Peyer's patch (tissue), 4 donors: ENCODE results near the gene DGKQ. TPM values are rescaled to one million over a fixed set of nuclear protein-coding genes. Genes with fewer than 3 reads are reported as not detected.

ENCODE experiments used
- DNase-seq, 3 donors: peaks; one replicate each; pipeline ENCODE4 v3.0.0-alpha.2; 2017 to 2019
- H3K27ac ChIP-seq, 4 donors: fragments of 200-600 bp; sonication (generic); one replicate each; pipeline ENCODE4 v1.5.1; 2016 to 2019
- H3K27me3 ChIP-seq, 2 donors: fragments of 200-600 bp; sonication (generic); one replicate each; pipeline ENCODE4 v1.5.1; 2019
- H3K36me3 ChIP-seq, 3 donors: fragments of 200-600 bp; sonication (generic); one replicate each; pipeline ENCODE4 v1.5.1; 2016 to 2019
- H3K4me1 ChIP-seq, 4 donors: fragments of 200-600 bp; sonication (generic); one replicate each; pipeline ENCODE4 v1.5.1; 2016 to 2019
- H3K4me3 ChIP-seq, 4 donors: fragments of 200-600 bp; sonication (generic); 1 replicate in 3 of 4; 2 replicates in 1 of 4; pipeline ENCODE4 v1.5.1; 2016 to 2019; ENCODE audit warnings: mild to moderate bottlenecking in 1 of 4
- H3K9me3 ChIP-seq, 4 donors: fragments of 200-600 bp; sonication (generic); one replicate each; pipeline ENCODE4 v1.5.1; 2016 to 2019; ENCODE audit warnings: mild to moderate bottlenecking in 1 of 4
- POLR2A ChIP-seq, 2 donors: fragments of 450-650 bp; IDR thresholded peaks; one replicate each; pipeline ENCODE4 v1.5.1; 2017; ENCODE audit warnings: antibody characterized with exemption in 2 of 2, mild to moderate bottlenecking in 2 of 2, moderate library complexity in 2 of 2
- total RNA-seq, 4 donors: library from RNA; depleted of rRNA; stranded (reverse); fragments of >200 nt; gene quantifications; one replicate each; pipeline ENCODE4 v1.1.0, GENCODE V29; 2016
- TF ChIP-seq, protein P1 (sequence below), 6 experiments: fragments of 450-650 bp in 4 of 6; fragments of 200-600 bp in 2 of 6; sonication (generic) in 1 of 6; IDR thresholded peaks; one replicate each; pipeline ENCODE4 v1.5.1; 2017 to 2019; ENCODE audit warnings: antibody characterized with exemption in 6 of 6, mild to moderate bottlenecking in 3 of 6, moderate library complexity in 1 of 6

DGKQ gene
- total RNA-seq, 4 donors from 2014 or later: 32.2 to 119 (median 101) TPM

DNA sequence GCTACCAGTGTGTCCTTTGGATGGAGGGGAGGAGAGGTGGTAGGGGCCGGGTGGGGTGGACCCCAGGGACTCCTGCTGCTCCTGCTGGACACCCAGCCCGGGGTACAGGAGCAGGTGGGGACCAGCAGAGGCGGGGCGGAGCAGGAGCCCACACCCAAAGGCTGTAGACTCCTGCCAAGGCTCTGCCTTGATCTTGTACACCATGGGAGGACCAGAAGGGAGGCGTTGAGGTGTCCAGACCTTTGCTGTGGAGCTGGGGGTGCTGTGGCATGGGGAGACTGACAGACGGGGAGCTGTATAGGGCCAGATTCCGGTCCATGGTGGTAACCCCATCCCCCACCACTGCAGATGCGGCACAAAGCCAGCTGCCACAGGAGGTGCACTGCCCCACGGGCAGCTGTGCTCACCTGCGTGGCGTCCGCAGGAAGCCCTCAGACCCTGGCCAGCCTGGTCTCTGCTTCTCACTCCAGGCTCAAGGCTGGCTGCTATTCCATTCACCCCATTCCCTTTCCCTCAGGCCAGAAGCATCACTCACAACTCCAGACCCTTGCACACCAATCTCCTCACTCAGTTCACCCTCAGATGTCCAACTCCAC is 24.8 kb upstream of the DGKQ start:
- H3K27ac ChIP-seq: no peak overlapping the region
- H3K27me3 ChIP-seq: peaks cover 0 to 50% of the 10 kb centered on the region in 2 donors
- no peaks in the 10 kb centered on the region for H3K36me3 ChIP-seq
- TF ChIP-seq, protein P1, sequence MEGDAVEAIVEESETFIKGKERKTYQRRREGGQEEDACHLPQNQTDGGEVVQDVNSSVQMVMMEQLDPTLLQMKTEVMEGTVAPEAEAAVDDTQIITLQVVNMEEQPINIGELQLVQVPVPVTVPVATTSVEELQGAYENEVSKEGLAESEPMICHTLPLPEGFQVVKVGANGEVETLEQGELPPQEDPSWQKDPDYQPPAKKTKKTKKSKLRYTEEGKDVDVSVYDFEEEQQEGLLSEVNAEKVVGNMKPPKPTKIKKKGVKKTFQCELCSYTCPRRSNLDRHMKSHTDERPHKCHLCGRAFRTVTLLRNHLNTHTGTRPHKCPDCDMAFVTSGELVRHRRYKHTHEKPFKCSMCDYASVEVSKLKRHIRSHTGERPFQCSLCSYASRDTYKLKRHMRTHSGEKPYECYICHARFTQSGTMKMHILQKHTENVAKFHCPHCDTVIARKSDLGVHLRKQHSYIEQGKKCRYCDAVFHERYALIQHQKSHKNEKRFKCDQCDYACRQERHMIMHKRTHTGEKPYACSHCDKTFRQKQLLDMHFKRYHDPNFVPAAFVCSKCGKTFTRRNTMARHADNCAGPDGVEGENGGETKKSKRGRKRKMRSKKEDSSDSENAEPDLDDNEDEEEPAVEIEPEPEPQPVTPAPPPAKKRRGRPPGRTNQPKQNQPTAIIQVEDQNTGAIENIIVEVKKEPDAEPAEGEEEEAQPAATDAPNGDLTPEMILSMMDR (IDR thresholded peaks at IDR 0.05): no peak
- TF ChIP-seq POLR2A (IDR thresholded peaks at IDR 0.05): no peak
- no peak overlapping the region for H3K4me3 ChIP-seq
- H3K9me3 ChIP-seq: no peaks in the 10 kb centered on the region
- H3K4me1 ChIP-seq: peaks cover 0 to 40% (median 15%) of the 10 kb centered on the region in 4 donors
- DNase-seq: no peak

DNA sequence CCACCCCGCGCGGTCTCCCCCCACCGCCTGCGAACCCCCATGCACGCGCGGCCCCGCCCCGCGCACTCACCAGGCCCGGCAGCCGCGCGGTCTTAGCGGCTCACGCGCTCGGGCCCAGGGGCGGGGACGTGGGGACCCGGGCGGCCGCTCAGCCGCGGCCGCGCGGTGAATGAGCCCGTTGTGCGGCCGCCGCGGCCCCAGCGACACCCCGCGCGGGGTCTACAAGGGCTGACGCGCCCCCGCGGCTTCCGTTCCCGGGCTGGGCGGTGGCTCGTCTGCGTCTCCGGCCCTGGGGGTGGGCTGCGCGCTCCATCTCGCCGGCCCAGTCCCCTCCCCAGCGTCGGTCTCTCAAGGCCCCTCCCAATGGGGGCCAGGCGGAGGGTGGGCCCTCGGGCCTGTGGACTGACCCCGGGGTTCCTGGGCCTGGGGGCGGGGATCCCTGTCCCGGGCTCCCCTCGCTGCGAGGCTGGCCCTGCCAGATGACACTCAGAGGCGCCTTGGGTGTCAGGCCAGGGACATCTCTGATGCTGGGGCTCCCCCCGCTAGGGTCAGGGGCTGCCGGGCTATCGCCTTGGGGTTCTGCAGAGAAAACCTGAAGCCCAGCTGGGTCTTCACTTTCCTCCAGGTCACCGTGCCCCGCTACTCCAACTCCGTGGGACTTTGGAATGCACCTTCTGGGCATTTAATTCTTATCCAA is 24.2 kb upstream of the DGKQ start:
- Histone ChIP-seq H3K9me3 (no peaks in the 10 kb centered on the region), H3K27ac (no peak overlapping the region), H3K27me3 (peaks cover 0 to 43% of the 10 kb centered on the region in 2 donors), H3K4me1 (peaks cover 3 to 37% (median 9%) of the 10 kb centered on the region in 4 donors), H3K4me3 (peak overlapping the region in 3 of 4 donors; percentile 37 to 43 (median 41)), H3K36me3 (no peaks in the 10 kb centered on the region)
- TF ChIP-seq, protein P1 (IDR thresholded peaks at IDR 0.05): no peak
- TF ChIP-seq POLR2A (IDR thresholded peaks at IDR 0.05): no peak
- DNase-seq: no peak

DNA sequence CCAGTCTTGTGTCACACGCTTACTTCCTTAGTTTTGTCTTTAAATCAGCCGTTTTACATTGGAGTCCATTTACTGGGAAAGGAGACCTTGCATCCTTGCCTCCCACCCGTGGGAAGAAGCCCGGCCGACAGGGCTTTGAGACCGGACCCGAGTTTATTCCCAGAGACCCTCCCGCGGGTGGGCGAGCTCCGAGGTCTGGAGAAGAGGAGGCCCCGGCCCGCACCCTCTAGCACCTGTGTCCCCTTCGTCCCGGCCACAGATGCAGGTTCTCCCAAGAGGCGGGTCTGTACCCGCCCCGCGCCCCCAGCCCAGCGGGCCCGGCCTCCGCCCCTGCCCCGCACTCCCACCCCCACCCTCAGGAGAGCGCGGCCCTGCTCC is 23.6 kb upstream of the DGKQ start:
- Histone ChIP-seq H3K27ac (no peak overlapping the region), H3K36me3 (no peaks in the 10 kb centered on the region), H3K27me3 (peaks cover 0 to 37% of the 10 kb centered on the region in 2 donors), H3K4me1 (peaks cover 0 to 37% (median 8%) of the 10 kb centered on the region in 4 donors), H3K9me3 (no peaks in the 10 kb centered on the region), H3K4me3 (peak overlapping the region in 3 of 4 donors; percentile 37 to 43 (median 41))
- TF ChIP-seq, protein P1 (IDR thresholded peaks at IDR 0.05): no peak
- no peak for TF ChIP-seq POLR2A (IDR thresholded peaks at IDR 0.05)
- DNase-seq: no peak

DNA sequence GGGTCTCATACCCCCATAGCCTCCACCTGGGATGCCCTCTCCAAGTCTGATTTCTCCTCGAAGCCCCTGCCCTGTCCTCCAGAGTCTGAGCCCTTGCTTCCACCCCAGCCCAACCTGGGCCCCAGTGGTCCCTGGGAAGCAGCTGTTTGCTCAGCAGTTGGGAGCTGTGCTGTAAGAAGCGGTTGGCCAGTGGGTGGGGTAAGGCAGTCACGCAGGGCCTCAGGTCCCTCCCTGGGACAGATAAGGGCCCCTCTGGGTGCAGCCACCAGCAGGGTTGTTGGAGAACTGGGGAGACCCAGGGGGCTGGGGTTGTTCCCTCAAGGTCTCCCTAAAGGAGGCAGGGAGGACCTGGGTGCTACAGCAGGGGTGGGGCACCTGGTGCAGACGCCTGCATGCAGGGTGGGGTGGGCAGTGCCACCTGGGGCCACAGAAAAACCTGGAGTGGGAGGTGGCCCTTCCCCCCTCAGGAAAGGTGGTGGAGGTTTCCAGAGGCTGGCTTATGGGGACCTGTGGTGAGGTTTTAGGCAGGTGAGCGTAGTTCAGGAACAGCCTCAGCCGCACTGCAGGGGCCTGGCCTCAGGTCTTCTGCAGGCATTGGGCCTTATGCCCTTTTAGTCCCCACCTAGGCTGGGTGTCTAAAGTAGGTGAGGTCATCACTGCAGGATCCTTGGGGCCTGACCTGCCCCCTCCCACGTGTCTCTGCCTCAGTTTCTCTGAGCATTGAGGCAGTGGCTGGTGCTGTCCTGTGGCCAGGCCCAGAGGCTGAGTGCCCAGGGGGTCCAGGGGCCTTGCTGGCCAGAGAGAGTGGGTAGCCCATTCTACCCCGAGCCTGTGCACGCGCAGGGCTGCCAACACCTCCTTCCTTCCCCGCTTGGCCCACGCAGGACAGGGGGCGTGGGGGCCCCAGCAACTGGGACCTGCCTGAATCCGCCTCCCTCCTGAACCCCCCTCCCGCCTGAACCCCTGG is 22.9 kb upstream of the DGKQ start:
- Histone ChIP-seq H3K27me3 (peaks cover 0 to 31% of the 10 kb centered on the region in 2 donors), H3K9me3 (no peaks in the 10 kb centered on the region), H3K4me3 (no peak overlapping the region), H3K4me1 (peaks cover 0 to 35% (median 8%) of the 10 kb centered on the region in 4 donors), H3K27ac (no peak overlapping the region), H3K36me3 (no peaks in the 10 kb centered on the region)
- TF ChIP-seq, protein P1 (IDR thresholded peaks at IDR 0.05): no peak
- TF ChIP-seq POLR2A (IDR thresholded peaks at IDR 0.05): no peak
- no peak for DNase-seq

DNA sequence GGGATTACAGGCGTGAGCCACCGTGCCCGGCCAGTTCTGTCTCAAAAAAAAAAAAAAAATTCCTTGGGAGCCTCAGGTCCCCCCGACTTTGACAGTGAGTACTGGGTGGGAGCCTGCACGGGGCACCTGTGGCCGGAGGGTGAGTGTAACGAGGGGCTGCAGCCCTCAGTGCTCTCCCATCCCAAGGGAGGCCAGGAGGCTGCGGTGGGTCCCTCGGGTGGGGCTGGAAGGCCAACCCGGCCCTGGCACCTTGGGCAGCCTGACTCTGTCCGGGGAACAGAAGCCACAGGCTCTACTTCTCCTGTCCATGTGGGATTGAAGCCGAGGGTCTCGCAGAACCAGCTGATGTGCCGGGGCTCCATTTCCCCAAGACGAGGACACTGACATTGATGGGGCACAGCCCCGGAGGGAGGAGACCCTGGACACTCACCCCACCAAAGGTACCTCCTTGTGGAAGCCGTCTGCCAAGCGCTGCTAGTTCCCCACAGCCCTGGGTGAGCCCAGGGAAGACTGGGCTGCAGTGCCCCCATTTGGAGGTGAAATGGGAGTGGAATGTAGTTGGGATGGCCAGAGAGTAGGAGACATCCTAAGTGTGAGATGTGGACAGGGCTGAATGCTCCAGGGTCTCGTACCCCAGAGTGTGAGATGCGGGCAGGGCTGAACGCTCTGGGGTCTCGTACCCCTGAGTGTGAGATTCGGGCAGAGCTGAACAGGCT is 22.1 kb upstream of the DGKQ start:
- peaks cover 0 to 35% (median 8%) of the 10 kb centered on the region in 4 donors for H3K4me1 ChIP-seq
- H3K9me3 ChIP-seq: no peaks in the 10 kb centered on the region
- no peak for TF ChIP-seq POLR2A (IDR thresholded peaks at IDR 0.05)
- TF ChIP-seq, protein P1 (IDR thresholded peaks at IDR 0.05): no peak
- H3K36me3 ChIP-seq: peaks cover 0 to 7% (median 0%) of the 10 kb centered on the region in 3 donors
- DNase-seq: no peak
- H3K27ac ChIP-seq: no peak overlapping the region
- H3K27me3 ChIP-seq: peaks cover 0 to 22% of the 10 kb centered on the region in 2 donors
- no peak overlapping the region for H3K4me3 ChIP-seq
